Measurements from ENCODE around the gene NOL11.
"Not testable (repeated sequence)": the region's sequence is repeated elsewhere in the genome, so short reads cannot be mapped to it uniquely, and the experiment has no call there.

Gene NOL11

GRCh38 chr17:67756766-67757165 lies 39.0 kb downstream of the NOL11 start:
- not testable (repeated sequence) for DNase-seq

- no peak for DNase-seq
Measured at GRCh38 chr17:67759355-67760171, 41.8 kb downstream of the NOL11 start.

- DNase-seq: no peak
Measured at GRCh38 chr17:67765623-67766022, 47.9 kb downstream of the NOL11 start.

GRCh38 chr17:67769231-67769630 lies 51.5 kb downstream of the NOL11 start:
- no peak for DNase-seq

- DNase-seq: no peak
Measured at GRCh38 chr17:67770539-67770938, 52.8 kb downstream of the NOL11 start.

- no peak for DNase-seq
Measured at GRCh38 chr17:67772679-67773078, 54.9 kb downstream of the NOL11 start.

- DNase-seq: no peak
Measured at GRCh38 chr17:67773246-67773645, 55.5 kb downstream of the NOL11 start.

GRCh38 chr17:67779098-67779672 lies 61.4 kb downstream of the NOL11 start:
- DNase-seq: no peak

GRCh38 chr17:67784364-67785121 lies 66.8 kb downstream of the NOL11 start:
- no peak for DNase-seq

GRCh38 chr17:67785122-67785477 lies 67.4 kb downstream of the NOL11 start:
- DNase-seq: no peak

- DNase-seq: no peak
Measured at GRCh38 chr17:67785504-67785903, 67.8 kb downstream of the NOL11 start.

Measured in NCI-H2171 (cell line).